Epithelial cell of umbilical artery (primary cell): ENCODE results near the gene UFM1. TPM values are rescaled to one million over a fixed set of nuclear protein-coding genes. Genes with fewer than 3 reads are reported as not detected.

Source experiments
- total RNA-seq: library from RNA; depleted of rRNA; stranded (reverse); fragments of >200 nt; gene quantifications from 2 replicates; pipeline ENCODE4 v1.2.3, GENCODE V29; 2014

UFM1 gene
- 73.7 and 115 TPM in 2 replicates for total RNA-seq

DNA sequence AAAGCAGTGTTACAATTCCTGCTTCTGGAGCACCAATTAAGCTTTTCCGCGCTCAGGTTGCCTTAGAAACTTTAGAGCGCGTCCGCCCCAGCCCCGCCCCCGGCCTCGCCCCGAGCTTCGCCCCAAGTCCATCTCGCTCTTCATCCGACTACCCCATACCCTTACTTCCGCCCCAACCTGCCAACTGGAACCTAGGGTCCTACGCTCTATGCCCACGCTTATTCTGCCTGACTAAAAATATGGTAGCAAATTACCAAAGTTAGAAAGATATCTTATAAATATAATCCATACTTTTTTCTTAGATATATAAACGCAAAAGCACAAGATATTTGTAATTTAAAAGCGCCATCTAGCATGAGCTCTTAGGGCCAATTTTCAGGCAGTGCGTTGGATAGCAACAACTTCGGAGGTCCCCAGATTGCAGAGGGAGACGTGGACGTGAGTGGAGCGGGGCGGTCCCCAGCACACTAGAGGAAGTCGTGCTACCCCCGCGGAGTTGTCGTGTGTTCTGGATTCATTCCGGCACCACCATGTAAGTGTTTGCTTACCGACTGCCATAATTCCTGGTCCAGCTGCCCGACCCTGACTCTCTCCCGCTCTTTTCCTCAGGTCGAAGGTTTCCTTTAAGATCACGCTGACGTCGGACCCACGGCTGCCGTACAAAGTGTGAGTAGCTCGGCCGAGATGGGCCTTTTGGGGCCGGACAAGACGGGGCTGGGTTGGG lies at the start of gene UFM1:
UFM1 (plus strand) TSS at position 462 of the 724 bp plus-strand sequence; CDS start at position 531, 69 bp downstream.

